ENCODE data around the gene DLST.

DLST gene

GRCh38 chr14:74881431-74882102 lies at the start of gene DLST:
TSS of gene DLST (plus strand) at chr14:74881916. CDS start at chr14:74881954, 38 bp downstream.
- peak; percentile 64 to 84 (median 67) for DNase-seq (ENCODE audit: low read depth in 3 of 3, low spot score in 1 of 3)

GRCh38 chr14:74832849-74833248 lies 48.9 kb upstream of the DLST start:
- no peak for DNase-seq (ENCODE audit: low read depth in 3 of 3, low spot score in 1 of 3)

- DNase-seq (ENCODE audit: low read depth in 3 of 3, low spot score in 1 of 3), result no peak
Measured at GRCh38 chr14:74834692-74835392, 46.9 kb upstream of the DLST start.

- no peak for DNase-seq (ENCODE audit: low read depth in 3 of 3, low spot score in 1 of 3)
Measured at GRCh38 chr14:74835645-74836250, 46.0 kb upstream of the DLST start.

GRCh38 chr14:74836251-74836960 lies 45.3 kb upstream of the DLST start:
- DNase-seq (ENCODE audit: low read depth in 3 of 3, low spot score in 1 of 3), result no peak

GRCh38 chr14:74838166-74838565 lies 43.5 kb upstream of the DLST start:
- DNase-seq (ENCODE audit: low read depth in 3 of 3, low spot score in 1 of 3), result no peak

- DNase-seq (ENCODE audit: low read depth in 3 of 3, low spot score in 1 of 3), result no peak
Measured at GRCh38 chr14:74840603-74841030, 41.1 kb upstream of the DLST start.

GRCh38 chr14:74841230-74842207 lies 40.2 kb upstream of the DLST start:
- DNase-seq (ENCODE audit: low read depth in 3 of 3, low spot score in 1 of 3), result no peak

GRCh38 chr14:74843653-74844052 lies 38.1 kb upstream of the DLST start:
- DNase-seq (ENCODE audit: low read depth in 3 of 3, low spot score in 1 of 3), result no peak

GRCh38 chr14:74846168-74846567 lies 35.5 kb upstream of the DLST start:
- no peak for DNase-seq (ENCODE audit: low read depth in 3 of 3, low spot score in 1 of 3)

- DNase-seq (ENCODE audit: low read depth in 3 of 3, low spot score in 1 of 3), result no peak
Measured at GRCh38 chr14:74846968-74847665, 34.6 kb upstream of the DLST start.

GRCh38 chr14:74848768-74849167 lies 32.9 kb upstream of the DLST start:
- DNase-seq (ENCODE audit: low read depth in 3 of 3, low spot score in 1 of 3), result no peak

GRCh38 chr14:74852922-74853530 lies 28.7 kb upstream of the DLST start:
- no peak for DNase-seq (ENCODE audit: low read depth in 3 of 3, low spot score in 1 of 3)

- no peak for DNase-seq (ENCODE audit: low read depth in 3 of 3, low spot score in 1 of 3)
Measured at GRCh38 chr14:74853581-74853980, 28.1 kb upstream of the DLST start.

GRCh38 chr14:74855021-74855420 lies 26.7 kb upstream of the DLST start:
- DNase-seq (ENCODE audit: low read depth in 3 of 3, low spot score in 1 of 3), result no peak

GRCh38 chr14:74855945-74856344 lies 25.8 kb upstream of the DLST start:
- no peak for DNase-seq (ENCODE audit: low read depth in 3 of 3, low spot score in 1 of 3)

- no peak for DNase-seq (ENCODE audit: low read depth in 3 of 3, low spot score in 1 of 3)
Measured at GRCh38 chr14:74856366-74856765, 25.4 kb upstream of the DLST start.

- DNase-seq (ENCODE audit: low read depth in 3 of 3, low spot score in 1 of 3), result no peak
Measured at GRCh38 chr14:74858022-74858421, 23.7 kb upstream of the DLST start.

- DNase-seq (ENCODE audit: low read depth in 3 of 3, low spot score in 1 of 3), result no peak
Measured at GRCh38 chr14:74859757-74860552, 21.8 kb upstream of the DLST start.
